ENCODE data around the gene NIPAL3. TPM values are rescaled to one million over a fixed set of nuclear protein-coding genes. Genes with fewer than 3 reads are reported as not detected.

NIPAL3 gene
- total RNA-seq, 1 donor from 2014 or later = 18.6 TPM

DNA sequence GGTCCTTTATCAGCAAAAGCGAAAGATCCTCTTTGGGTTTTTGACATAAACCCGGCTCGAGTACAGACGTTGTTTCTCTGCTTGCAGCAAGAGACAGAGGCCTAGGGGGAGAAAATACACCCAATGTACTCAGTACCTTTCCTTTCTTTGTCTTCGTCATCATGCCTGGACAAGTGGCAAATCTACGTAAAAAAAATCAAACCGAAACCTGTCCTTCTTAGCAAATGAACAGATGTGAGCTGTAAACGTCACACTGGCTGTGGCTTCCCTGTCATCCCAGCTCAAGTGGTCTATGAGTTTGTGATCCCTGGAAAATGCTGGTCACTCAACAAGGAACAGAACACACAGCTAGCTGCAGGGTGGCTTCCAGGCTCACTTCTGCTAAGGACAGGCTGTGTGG, 41.9 kb upstream of the NIPAL3 start:
- Mint-ChIP-seq H3K4me1 (ENCODE audit: low read depth, unreplicated experiment) (peaks cover 10% of the 10 kb centered on the region), H3K36me3 (ENCODE audit: unreplicated experiment) (no peaks in the 10 kb centered on the region), H3K9me3 (ENCODE audit: unreplicated experiment) (no peaks in the 10 kb centered on the region), H3K27ac (ENCODE audit: unreplicated experiment) (no peak overlapping the region), H3K4me3 (ENCODE audit: unreplicated experiment) (no peak overlapping the region), H3K27me3 (ENCODE audit: unreplicated experiment) (peaks cover 4% of the 10 kb centered on the region)
- TF ChIP-seq, protein P1, sequence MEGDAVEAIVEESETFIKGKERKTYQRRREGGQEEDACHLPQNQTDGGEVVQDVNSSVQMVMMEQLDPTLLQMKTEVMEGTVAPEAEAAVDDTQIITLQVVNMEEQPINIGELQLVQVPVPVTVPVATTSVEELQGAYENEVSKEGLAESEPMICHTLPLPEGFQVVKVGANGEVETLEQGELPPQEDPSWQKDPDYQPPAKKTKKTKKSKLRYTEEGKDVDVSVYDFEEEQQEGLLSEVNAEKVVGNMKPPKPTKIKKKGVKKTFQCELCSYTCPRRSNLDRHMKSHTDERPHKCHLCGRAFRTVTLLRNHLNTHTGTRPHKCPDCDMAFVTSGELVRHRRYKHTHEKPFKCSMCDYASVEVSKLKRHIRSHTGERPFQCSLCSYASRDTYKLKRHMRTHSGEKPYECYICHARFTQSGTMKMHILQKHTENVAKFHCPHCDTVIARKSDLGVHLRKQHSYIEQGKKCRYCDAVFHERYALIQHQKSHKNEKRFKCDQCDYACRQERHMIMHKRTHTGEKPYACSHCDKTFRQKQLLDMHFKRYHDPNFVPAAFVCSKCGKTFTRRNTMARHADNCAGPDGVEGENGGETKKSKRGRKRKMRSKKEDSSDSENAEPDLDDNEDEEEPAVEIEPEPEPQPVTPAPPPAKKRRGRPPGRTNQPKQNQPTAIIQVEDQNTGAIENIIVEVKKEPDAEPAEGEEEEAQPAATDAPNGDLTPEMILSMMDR (IDR thresholded peaks at IDR 0.05; ENCODE audit: partially characterized antibody, unreplicated experiment) = no peak
- DNase-seq = no peak

DNA sequence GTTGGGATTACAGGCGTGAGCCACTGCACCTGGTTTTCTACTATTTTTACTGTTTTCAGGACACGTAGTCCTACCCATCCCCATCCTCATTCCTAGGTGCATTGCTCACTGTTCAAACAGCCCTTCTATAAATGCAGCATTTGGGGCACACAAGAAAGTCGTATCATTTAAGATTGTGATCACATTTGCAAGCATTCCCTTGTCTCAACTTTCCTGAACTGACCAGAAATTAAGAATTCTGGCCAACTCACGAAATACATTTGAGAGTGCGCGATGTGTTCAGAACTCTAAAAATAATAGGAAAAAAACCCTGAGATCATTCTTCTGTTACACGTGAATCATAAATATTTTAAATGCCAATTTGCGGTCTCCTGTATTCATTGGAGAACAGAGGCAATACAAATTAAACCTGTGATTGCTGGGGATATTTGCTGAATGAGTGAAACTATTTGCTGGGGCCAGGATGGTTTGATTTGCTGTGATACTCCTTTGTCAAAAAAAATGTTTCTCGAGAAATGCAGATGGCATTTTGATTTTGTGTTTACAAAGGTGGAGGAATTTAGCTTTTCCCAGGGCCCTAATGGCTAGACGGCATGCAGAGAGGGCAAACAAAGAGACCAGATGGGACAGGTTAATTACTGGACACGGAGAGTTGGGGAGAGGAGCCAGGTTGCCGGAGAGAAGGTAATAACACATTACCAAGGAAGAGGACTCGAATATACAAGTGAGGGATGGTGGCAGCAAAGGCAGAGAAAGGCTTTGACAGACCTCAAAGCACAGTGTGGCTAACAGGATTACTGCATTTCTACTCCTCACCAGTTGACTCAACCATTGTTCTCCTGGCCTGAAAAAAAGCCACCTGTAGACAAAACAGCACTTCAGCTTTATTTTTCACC, 40.5 kb upstream of the NIPAL3 start:
- H3K4me3 Mint-ChIP-seq (ENCODE audit: unreplicated experiment) = no peak overlapping the region
- no peak for DNase-seq
- no peak overlapping the region for H3K27ac Mint-ChIP-seq (ENCODE audit: unreplicated experiment)
- H3K4me1 Mint-ChIP-seq (ENCODE audit: low read depth, unreplicated experiment) = peaks cover 13% of the 10 kb centered on the region
- TF ChIP-seq, protein P1 (IDR thresholded peaks at IDR 0.05; ENCODE audit: partially characterized antibody, unreplicated experiment) = no peak
- H3K9me3 Mint-ChIP-seq (ENCODE audit: unreplicated experiment) = no peaks in the 10 kb centered on the region
- H3K36me3 Mint-ChIP-seq (ENCODE audit: unreplicated experiment) = no peaks in the 10 kb centered on the region
- peaks cover 4% of the 10 kb centered on the region for H3K27me3 Mint-ChIP-seq (ENCODE audit: unreplicated experiment)

DNA sequence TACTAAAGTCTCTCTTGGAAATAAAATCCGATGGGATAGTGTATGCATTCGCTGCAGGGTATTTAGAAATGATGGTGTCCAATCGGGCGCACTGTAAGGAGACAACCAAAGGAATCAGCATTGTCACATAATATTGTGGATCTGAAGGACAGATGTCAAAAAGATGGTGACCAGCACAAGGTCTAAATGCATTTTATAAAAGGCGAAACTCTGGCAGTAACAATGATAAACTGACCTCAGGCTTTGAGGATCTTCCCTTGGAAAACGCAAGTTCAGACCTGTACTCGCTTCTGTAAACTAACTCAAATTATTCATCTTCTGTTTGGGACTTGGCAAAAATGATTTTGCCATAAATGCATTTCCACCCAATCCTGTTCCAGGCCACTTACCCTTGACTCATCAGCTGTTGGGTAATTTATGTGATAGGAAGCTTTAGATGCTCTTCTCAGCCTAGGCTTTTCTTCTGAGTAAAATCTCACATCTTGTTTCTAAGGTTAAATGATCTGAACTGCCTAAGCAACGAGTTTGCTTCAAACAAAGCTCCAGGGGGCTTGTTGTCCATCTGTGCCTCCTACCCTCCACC, 35.8 kb upstream of the NIPAL3 start:
- Mint-ChIP-seq H3K4me3 (ENCODE audit: unreplicated experiment) (no peak overlapping the region), H3K27me3 (ENCODE audit: unreplicated experiment) (peaks cover 4% of the 10 kb centered on the region), H3K9me3 (ENCODE audit: unreplicated experiment) (no peaks in the 10 kb centered on the region), H3K4me1 (ENCODE audit: low read depth, unreplicated experiment) (peaks cover 15% of the 10 kb centered on the region), H3K36me3 (ENCODE audit: unreplicated experiment) (no peaks in the 10 kb centered on the region), H3K27ac (ENCODE audit: unreplicated experiment) (no peak overlapping the region)
- no peak for DNase-seq
- TF ChIP-seq, protein P1 (IDR thresholded peaks at IDR 0.05; ENCODE audit: partially characterized antibody, unreplicated experiment) = no peak

DNA sequence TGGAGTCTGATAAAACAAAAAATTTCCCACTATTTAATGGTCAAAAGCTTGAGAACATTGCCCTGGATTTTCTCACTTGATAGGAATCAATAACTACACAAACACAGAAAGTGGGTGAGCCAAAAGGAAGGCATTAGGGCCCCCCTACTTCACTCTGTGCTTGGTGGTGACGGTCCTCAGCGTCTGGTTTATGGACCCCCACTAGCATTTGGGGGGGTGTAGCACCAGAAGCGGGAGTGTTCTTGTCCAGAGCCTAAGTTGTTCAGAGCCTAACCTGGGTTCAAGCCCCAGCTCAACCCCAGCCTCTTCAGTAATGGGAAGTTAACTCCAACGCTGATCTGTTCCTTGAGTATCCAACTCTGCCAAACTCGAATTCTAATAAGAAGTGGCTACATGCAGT, 35.1 kb upstream of the NIPAL3 start:
- TF ChIP-seq, protein P1 (IDR thresholded peaks at IDR 0.05; ENCODE audit: partially characterized antibody, unreplicated experiment) = no peak
- Mint-ChIP-seq H3K36me3 (ENCODE audit: unreplicated experiment) (no peaks in the 10 kb centered on the region), H3K27ac (ENCODE audit: unreplicated experiment) (no peak overlapping the region), H3K27me3 (ENCODE audit: unreplicated experiment) (peaks cover 6% of the 10 kb centered on the region), H3K4me3 (ENCODE audit: unreplicated experiment) (no peak overlapping the region), H3K4me1 (ENCODE audit: low read depth, unreplicated experiment) (peaks cover 8% of the 10 kb centered on the region), H3K9me3 (ENCODE audit: unreplicated experiment) (no peaks in the 10 kb centered on the region)
- no peak for DNase-seq

DNA sequence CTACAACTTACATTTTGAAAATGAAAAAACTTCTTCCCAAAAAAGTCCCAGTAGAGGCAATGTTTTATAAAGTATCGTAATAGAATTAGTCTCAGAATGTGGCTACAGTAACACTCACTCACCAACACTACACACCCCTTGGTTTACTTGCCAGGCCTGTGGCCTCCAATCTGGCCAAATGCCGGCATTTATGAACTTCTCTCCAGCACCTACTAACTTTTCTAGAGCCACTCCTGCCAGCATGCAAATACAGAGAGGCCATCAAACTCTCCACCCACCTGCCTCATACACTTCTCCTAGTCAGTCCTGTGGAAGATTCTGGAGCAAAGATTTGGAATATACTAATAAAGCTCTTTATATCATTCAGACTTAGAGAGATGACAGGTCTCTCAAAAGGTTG, 34.3 kb upstream of the NIPAL3 start:
- peaks cover 6% of the 10 kb centered on the region for H3K4me1 Mint-ChIP-seq (ENCODE audit: low read depth, unreplicated experiment)
- TF ChIP-seq, protein P1 (IDR thresholded peaks at IDR 0.05; ENCODE audit: partially characterized antibody, unreplicated experiment) = no peak
- no peaks in the 10 kb centered on the region for H3K36me3 Mint-ChIP-seq (ENCODE audit: unreplicated experiment)
- no peak for DNase-seq
- no peak overlapping the region for H3K4me3 Mint-ChIP-seq (ENCODE audit: unreplicated experiment)
- no peaks in the 10 kb centered on the region for H3K9me3 Mint-ChIP-seq (ENCODE audit: unreplicated experiment)
- H3K27me3 Mint-ChIP-seq (ENCODE audit: unreplicated experiment) = peaks cover 6% of the 10 kb centered on the region
- H3K27ac Mint-ChIP-seq (ENCODE audit: unreplicated experiment) = no peak overlapping the region

All from glutamatergic neuron (in vitro differentiated cells).